SK-N-DZ (cell line): Measurements from ENCODE around the gene GAREM1. TPM values are rescaled to one million over a fixed set of nuclear protein-coding genes. Genes with fewer than 3 reads are reported as not detected.
A peak's percentile ranks its signal among the peaks of the same experiment; 100 is the strongest.
"Not testable (repeated sequence)": the region's sequence is repeated elsewhere in the genome, so short reads cannot be mapped to it uniquely, and the experiment has no call there.

Experiments used
- DNase-seq: peaks from one replicate; pipeline ENCODE4 v3.0.0-alpha.2; 2015; ENCODE audit warnings: low spot score
- polyA plus RNA-seq, 2 experiments: library from polyadenylated mRNA; depleted of rRNA; stranded (reverse); fragments of >200 nt; gene quantifications; 2 replicates each; pipeline ENCODE4 v1.2.3, GENCODE V29; 2014

GAREM1 gene
- polyA plus RNA-seq (2014; cell fraction: cytosol; rRNA removed): 1.4 and 3.1 TPM in 2 replicates
- polyA plus RNA-seq (2014; cell fraction: nucleus; rRNA removed): 0.49 and 0.73 TPM in 2 replicates

GRCh38 chr18:32470714-32471633 is at the start of gene GAREM1:
Gene GAREM1, minus strand, starts transcription at chr18:32470882. Its CDS starts 454 bp downstream, at chr18:32470428.
- peak; percentile 96 for DNase-seq

DNA sequence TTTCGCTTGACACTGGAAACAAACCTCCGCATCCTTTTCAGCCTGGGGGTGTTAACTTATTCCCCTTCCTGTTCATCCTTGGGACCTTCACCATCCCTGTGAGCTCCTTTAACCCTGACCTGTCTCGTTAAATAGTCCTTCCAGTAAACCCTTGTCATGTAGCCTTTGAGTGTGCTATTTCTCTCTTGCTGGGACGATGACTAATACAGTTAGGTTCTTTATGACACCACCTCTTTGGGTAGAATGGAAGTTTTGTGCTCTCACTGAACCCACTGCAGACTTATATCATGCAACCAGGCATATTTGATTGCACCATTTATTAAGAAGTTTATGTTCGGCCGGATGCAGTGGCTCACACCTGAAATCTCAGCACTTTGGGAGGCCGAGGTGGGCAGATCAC is 40.5 kb upstream of the GAREM1 start:
- no peak for DNase-seq

GRCh38 chr18:32509111-32509510 is 38.4 kb upstream of the GAREM1 start:
- no peak for DNase-seq

DNA sequence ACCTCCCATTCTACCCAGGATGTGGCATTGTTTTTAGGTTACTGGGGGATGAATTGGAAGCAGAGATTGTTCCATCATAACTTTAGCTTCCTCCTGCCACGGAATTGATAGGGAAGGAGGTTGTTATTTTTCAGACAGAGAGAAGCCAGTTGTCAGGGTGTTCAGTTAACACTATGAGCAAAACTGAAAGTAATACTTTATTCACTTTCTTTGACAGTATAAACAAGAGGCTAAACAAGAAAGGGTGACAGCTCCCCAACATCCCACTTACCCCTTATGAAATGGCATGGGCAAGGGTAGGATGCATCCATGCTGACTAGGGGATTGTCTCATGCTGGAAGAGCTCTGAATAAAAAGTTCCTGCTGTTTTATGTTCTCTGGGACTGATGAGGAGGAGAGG is 36.4 kb upstream of the GAREM1 start:
- no peak for DNase-seq

- no peak for DNase-seq
Measured at GRCh38 chr18:32502014-32502413, 31.3 kb upstream of the GAREM1 start.

DNA sequence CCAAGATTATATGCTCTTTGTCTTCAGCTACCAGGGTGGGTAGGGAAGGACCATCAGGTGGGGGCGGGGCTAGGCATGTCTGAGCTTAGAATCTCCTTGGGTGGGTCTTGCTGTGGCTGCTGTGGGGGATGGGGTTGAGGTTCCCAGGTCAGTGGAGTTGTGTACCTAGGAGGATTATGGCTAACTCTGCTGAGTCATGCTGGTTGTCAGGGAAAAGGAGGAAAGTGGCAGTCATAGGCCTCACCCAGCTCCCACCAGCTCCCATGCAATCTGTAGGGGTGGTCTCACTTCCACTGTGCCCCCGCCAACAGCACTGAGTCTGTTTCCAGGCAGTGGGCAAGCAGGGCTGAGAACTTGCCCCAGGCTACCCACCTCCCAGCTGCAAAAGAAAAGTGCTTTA is 30.6 kb upstream of the GAREM1 start:
- not testable (repeated sequence) for DNase-seq

- no peak for DNase-seq
Measured at GRCh38 chr18:32483002-32483401, 12.3 kb upstream of the GAREM1 start.

- DNase-seq: no peak
Measured at GRCh38 chr18:32482117-32482516, 11.4 kb upstream of the GAREM1 start.

- no peak for DNase-seq
Measured at GRCh38 chr18:32480581-32480980, 9.9 kb upstream of the GAREM1 start.

DNA sequence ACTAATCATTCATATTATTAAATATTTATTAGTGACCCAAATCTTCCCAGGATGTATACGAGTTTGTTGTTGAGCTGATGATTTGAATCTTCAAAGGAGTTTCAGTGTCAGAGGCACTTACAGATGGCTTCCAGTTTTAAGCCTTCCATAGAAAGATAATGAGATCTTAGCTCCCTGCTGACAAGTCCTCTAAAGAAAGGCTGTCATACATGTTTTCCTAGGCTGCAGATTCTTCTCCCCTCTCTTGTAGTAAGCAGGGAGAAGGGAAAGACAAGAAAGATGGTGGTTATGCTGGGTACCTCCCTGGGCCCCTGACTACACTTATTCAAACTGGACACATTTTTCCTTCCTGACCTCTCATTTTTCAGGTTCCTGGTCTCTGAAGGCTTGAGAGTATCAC is 8.1 kb upstream of the GAREM1 start:
- no peak for DNase-seq

DNA sequence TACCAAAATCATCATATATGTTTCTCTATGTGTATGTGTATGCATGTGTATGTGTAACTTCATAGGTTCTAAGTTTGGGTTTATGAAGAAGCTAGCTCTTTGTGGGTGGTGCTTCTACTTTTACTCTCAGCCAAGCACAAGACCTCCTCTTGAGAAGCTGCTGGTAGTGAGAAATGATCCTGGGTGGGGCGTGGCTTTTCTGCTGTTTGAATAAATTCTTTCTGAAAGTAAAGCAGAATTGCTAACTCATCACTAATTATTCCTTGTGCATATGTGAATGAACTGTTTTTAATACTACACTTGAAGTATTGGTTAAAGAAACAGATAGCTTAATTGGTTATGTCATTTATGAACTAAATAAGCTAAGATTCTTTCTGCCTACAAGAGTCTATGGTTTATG is 7.6 kb upstream of the GAREM1 start:
- DNase-seq: no peak

GRCh38 chr18:32476106-32476505 is 5.4 kb upstream of the GAREM1 start:
- DNase-seq: no peak

GRCh38 chr18:32475069-32475468 is 4.4 kb upstream of the GAREM1 start:
- DNase-seq: not testable (repeated sequence)

GRCh38 chr18:32473325-32473724 is 2.6 kb upstream of the GAREM1 start:
- no peak for DNase-seq

- no peak for DNase-seq
Measured at GRCh38 chr18:32472841-32473240, 2.2 kb upstream of the GAREM1 start.

DNA sequence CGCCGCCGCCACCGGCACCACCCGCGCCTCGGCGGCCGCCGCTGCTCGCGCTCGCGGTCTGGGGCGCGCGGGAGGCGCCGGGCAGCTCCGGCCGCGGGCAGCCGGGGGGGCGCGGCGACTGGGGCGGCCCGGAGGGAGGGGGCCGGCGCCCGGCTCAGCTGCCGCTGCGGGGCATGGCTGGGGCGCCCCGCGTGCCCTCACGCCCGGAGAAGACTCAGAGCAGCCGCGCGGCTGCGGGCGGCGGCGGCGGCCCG is 295 bp downstream of the GAREM1 start:
- DNase-seq: no peak

- peak; percentile 36 for DNase-seq
Measured at GRCh38 chr18:32469691-32470459, 807 bp downstream of the GAREM1 start.

DNA sequence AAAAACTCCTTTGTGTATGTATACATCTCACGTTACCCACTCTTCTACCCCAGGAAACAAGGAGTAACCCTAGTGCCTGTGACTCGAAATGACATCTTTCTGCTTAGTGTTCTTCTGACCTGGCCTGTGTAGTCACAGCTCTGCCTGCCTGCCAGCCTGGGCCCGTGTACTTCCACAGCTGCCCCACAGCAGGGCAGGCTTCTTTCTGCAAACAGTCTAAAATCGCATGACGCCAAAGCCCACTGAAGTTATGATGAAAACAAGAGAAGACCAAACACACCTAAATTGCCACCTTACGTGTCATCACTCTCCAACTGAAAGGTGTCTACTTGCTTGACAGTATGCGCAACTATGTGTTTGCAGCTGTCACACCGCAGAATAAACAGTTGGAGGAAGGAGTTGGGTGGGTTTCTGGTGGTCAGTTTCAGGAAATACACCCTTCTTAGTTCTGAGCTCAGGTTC is 1.5 kb downstream of the GAREM1 start:
- DNase-seq: peak; percentile 60

- no peak for DNase-seq
Measured at GRCh38 chr18:32468147-32468845, 2.4 kb downstream of the GAREM1 start.

GRCh38 chr18:32461709-32462272 is 8.9 kb downstream of the GAREM1 start:
- DNase-seq: no peak

- DNase-seq: no peak
Measured at GRCh38 chr18:32460171-32460731, 10.4 kb downstream of the GAREM1 start.
